GM19043 (cell line): ENCODE results near the gene SDR42E1.

Source experiments
- ATAC-seq: cut with Tn5 transposase; IDR thresholded peaks from one replicate; pipeline ENCODE4 v1.9.1; 2021; ENCODE audit warnings: low read depth; ENCODE audit not compliant: unreplicated experiment

Gene SDR42E1, protein sequence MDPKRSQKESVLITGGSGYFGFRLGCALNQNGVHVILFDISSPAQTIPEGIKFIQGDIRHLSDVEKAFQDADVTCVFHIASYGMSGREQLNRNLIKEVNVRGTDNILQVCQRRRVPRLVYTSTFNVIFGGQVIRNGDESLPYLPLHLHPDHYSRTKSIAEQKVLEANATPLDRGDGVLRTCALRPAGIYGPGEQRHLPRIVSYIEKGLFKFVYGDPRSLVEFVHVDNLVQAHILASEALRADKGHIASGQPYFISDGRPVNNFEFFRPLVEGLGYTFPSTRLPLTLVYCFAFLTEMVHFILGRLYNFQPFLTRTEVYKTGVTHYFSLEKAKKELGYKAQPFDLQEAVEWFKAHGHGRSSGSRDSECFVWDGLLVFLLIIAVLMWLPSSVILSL

GRCh38 chr16:82011199-82011641 is at the start of gene SDR42E1:
TSS of gene SDR42E1 (minus strand) at chr16:82011470. CDS start at chr16:82000858, 10,612 bp downstream.
- peak; percentile 97 for ATAC-seq

- no peak for ATAC-seq
Measured at GRCh38 chr16:82059983-82060421, 48.7 kb upstream of the SDR42E1 start.

GRCh38 chr16:82059161-82059982 is 48.1 kb upstream of the SDR42E1 start:
- no peak for ATAC-seq

DNA sequence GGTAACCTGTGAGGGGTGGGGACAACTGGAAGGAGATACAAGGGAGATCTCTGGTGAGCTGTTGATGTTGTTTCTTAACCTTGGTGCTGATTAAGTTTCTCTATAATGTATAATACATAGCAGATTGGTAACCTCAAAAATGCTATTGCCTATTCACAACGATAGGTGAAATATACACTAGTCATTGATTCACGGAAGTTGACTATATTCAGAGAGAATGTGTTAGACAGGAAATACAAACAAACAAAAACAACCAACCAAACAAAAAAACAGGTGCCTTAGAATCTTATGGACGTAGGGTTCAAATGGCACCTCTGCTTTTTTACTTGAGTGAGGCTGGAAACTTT is 45.3 kb upstream of the SDR42E1 start:
- no peak for ATAC-seq

DNA sequence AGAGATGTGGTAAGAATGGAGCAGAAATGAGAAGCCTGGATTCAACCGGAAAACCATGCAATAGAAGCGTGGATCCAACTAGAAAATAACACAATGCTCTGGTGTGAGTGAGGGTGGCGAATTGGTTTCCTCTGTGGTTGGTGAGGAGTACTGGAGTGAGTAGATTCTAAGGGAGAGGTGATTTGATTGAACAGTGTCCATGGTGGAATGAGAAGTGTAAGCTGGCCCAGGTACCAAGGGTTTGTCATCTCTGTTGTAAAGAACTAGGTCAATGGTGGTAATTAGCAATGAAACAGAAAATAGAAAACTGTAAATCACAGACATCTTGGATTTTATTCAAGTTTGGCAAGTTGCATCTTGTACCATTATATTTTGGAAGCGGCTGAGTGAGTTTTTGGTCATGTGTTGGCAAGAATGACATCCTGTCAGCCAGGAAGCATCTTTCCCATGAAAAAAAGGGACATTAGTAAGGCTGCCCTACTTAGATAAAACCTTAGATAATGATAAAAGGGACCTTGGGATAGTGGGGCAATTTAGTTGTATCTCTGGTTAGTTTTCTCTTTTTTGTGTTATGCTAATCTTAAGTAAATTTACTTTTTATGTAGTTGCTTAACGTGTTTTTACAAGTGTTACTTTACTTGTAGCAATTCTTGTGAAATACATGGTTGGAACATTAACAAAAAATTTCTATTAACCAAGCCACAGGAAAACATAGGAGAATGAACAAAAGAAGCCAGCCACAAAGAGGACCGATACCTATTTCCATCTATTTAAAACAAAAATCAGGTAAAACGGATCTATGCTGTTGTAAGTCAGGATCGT is 44.7 kb upstream of the SDR42E1 start:
- ATAC-seq = no peak

GRCh38 chr16:82055117-82055516 is 43.8 kb upstream of the SDR42E1 start:
- ATAC-seq = no peak

- ATAC-seq = no peak
Measured at GRCh38 chr16:82051656-82052055, 40.4 kb upstream of the SDR42E1 start.

- ATAC-seq = no peak
Measured at GRCh38 chr16:82050909-82051357, 39.7 kb upstream of the SDR42E1 start.

GRCh38 chr16:82050506-82050905 is 39.2 kb upstream of the SDR42E1 start:
- no peak for ATAC-seq

DNA sequence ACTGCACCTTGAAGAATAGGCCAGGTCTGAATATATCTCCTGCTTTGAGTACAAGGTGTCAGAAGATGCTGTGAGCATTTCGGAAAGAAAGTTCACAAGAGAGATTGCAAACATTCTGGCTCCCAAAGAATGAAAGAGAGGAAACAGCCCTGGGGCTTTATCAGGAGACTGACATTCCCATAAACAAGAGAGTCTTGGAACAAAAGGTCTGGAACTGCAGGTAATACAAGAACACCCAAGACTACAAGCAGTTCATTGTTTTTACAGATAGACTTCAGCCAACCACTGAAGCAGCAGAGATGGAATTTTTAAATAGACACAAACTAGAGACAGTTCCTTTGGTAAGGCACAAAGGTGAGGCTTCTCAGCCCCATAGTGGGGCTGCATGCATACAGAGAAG is 38.2 kb upstream of the SDR42E1 start:
- ATAC-seq = no peak

DNA sequence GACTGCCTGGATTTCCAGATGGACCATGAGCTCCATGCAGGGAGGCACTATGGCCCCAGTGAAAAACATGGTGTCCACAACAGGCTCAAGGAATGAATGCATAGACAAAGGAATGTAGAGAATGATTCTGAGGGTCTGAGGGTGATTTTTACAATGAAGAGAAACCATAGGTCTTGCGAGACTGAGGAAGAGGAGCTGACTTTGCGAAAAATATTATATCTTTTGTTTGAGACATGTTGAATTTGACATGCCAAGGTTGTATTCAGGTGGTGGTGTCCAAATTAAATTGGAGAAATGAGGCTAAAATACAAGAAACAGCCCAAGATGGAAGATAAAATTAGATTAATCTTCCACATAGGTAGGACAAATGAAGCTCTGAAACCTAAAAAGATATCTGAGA is 36.5 kb upstream of the SDR42E1 start:
- no peak for ATAC-seq

- ATAC-seq = no peak
Measured at GRCh38 chr16:82047374-82047773, 36.1 kb upstream of the SDR42E1 start.

DNA sequence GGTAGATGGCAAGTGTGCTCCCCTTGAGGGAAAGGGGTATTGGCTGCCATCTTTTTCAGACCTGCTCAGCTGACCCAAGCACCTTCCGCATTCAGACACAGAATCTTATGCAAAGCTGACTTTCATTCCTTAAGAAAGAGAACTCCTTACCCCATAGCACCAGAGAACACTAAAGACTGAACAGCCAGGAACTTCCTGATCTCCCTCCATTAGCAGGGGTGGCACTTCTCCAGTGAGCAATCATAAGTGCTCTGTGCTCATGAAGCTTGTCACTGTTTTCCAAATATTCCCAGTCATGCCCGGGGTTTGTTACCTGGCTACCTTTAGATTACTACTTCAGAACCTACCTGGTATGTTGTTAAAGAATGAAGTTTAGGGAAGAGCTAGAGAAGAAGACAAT is 35.7 kb upstream of the SDR42E1 start:
- no peak for ATAC-seq

DNA sequence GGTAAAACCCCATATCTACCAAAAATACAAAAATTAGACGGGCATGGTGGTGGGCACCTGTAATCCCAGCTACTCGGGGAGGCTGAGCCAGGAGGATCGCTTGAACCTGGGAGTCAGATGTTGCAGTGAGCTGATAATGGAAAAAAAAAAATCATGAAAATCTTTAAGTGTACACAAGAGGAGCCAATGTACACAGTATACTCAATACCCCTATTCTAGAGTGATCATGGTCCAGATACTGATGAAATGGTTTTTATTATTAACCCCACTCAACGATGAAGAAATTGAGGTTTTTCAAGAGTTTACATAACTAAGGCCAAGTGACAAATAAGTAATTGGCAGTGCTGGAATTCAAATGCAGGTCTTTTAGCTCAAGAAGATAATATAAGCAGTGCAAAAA is 35.3 kb upstream of the SDR42E1 start:
- no peak for ATAC-seq

DNA sequence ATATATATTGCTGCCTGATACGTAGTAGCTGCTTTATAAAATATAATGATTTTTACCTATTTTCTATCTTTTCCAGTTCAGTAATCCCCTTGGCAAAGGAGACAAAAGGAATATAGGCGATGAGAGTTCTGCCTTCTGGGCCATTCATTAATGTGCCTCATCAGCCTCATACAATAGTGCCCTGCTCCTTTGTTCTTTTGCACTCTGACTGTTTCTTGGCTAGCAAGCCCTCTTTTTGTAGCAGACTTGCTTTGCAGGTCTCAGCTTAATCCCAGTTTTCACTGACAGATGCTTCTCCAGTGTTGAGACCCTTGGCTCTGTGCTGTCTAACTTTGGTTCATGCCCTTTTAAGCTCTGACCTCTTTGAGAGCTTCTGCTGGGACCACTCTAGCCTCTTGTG is 34.2 kb upstream of the SDR42E1 start:
- no peak for ATAC-seq

DNA sequence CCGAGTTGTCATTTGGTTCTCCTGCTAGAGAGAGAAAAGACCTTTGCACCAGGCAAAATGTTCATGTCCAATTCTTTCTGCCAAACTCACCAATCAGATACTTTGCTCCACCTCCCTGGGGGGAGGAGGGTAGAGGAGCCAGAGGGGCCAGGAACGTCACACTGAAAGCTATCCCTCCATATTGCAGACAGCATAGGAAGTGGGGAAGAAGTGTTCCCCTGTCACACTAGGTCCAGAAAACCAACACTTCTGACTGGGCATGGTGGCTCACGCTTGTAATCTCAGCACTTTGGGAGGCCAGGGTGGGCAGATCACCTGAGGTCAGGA is 33.3 kb upstream of the SDR42E1 start:
- no peak for ATAC-seq

DNA sequence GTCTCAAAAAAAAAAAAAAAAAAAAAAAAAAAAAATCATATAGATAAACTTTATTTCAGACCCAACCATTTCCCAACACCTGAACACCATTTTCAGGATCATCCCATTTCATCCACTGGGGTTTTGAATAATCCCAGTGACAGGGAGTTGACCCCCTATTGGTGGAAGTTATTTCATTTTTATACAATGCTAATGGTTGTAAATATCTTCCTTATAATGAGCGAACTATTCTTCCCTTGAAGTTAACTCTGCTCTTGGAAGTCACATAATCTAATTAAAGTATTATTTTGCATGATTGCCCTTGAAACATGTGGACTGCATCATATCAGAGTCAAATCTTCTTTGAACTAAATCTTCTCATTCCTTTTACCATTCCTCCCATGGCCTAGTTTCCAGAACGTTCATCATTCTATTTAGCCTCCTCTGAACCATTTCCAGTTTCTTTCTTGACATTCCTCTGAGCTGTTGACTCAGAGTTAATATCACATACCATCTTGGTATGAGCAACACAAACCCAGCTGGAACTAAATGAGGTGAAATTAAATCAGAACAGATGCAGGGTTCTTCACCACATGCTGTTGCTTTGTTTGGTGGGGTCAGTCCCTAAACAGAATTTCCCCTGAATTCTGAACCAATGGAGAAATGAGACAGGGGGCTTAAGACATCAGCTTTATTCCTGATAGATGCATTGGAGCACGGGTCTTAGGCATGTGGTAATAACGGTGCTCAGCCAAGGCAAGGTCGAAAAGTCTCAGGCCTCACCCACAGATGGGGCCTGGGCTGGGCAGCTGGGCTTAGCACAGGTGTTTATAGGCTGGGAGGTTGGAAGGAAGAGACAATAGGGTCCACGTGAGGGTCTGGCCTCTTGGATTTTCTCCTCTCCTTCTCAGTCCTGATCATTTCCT is 32.7 kb upstream of the SDR42E1 start:
- ATAC-seq = no peak

GRCh38 chr16:82042846-82043245 is 31.6 kb upstream of the SDR42E1 start:
- no peak for ATAC-seq

- ATAC-seq = no peak
Measured at GRCh38 chr16:82042144-82042543, 30.9 kb upstream of the SDR42E1 start.

DNA sequence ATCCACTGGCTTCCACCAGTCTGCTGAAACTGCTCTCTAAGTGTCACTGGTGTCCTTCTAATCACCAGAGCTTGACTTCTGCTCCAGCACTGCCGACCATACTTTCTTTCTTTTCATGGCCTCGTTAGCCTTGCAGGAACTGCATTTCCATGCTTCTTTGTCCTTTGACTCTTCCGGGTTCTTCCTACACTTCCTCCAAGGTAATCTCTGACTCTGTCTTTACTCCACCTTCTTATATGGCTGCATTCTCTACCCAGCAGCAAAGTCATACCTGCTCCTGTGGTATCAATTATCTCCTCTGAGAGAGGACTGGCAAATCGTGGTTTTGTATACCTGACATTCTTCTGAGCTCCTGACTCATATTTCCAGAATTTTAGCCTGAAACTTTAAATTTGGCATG is 30.3 kb upstream of the SDR42E1 start:
- ATAC-seq = no peak
